Heart left ventricle (tissue), 16 donors: ENCODE measurements around the gene LDHD. TPM values are rescaled to one million over a fixed set of nuclear protein-coding genes. Genes with fewer than 3 reads are reported as not detected.

ENCODE experiments used
- ATAC-seq, 4 donors: fragments of 200-7000 bp; cut with Tn5 transposase; one replicate each; pipeline ENCODE4 v1.9.1; 2020 to 2022; ENCODE audit warnings: moderate library complexity in 4 of 4, mild to moderate bottlenecking in 3 of 4, moderate number of reproducible peaks in 1 of 4
- DNase-seq, 5 donors: peaks; one replicate each; pipeline ENCODE4 v3.0.0-alpha.2; 2020
- H3K27ac ChIP-seq, 12 donors: fragments of 200-600 bp; sonication (generic) in 4 of 12; one replicate each; pipeline versions ENCODE4 v1.5.0 to v1.8.0; 2016 to 2022; ENCODE audit warnings: mild to moderate bottlenecking in 2 of 12
- H3K27me3 ChIP-seq, 9 donors: fragments of 200-600 bp; sonication (generic) in 2 of 9; one replicate each; pipeline versions ENCODE4 v1.5.1 to v1.8.0; 2016 to 2022; ENCODE audit warnings: mild to moderate bottlenecking in 3 of 9
- H3K36me3 ChIP-seq, 9 donors: fragments of 200-600 bp; sonication (generic) in 2 of 9; one replicate each; pipeline versions ENCODE4 v1.5.0 to v1.8.0; 2018 to 2022; ENCODE audit warnings: mild to moderate bottlenecking in 2 of 9
- H3K4me1 ChIP-seq, 12 donors: fragments of 200-600 bp; sonication (generic) in 4 of 12; one replicate each; pipeline versions ENCODE4 v1.5.0 to v1.8.0; 2016 to 2022; ENCODE audit warnings: mild to moderate bottlenecking in 3 of 12
- H3K4me3 ChIP-seq, 12 donors: fragments of 200-600 bp; sonication (generic) in 4 of 12; one replicate each; pipeline versions ENCODE4 v1.5.0 to v1.8.0; 2017 to 2022; ENCODE audit warnings: mild to moderate bottlenecking in 9 of 12, moderate library complexity in 4 of 12
- H3K9me3 ChIP-seq, 12 donors: fragments of 200-600 bp; sonication (generic) in 4 of 12; one replicate each; pipeline versions ENCODE4 v1.5.0 to v1.8.0; 2016 to 2022; ENCODE audit warnings: mild to moderate bottlenecking in 1 of 12
- POLR2A ChIP-seq, 2 donors: fragments of 450-650 bp; IDR thresholded peaks; one replicate each; pipeline ENCODE4 v1.6.1; 2017; ENCODE audit warnings: antibody characterized with exemption in 2 of 2, mild to moderate bottlenecking in 2 of 2, moderate library complexity in 2 of 2
- WGBS, 4 donors: extraction: QIAGEN DNeasy Blood & Tissue Kit in 2 of 4; methylation state at CpG; one replicate each; pipeline versions ENCODE4 v1.1.5 to v1.1.7; 2013 to 2018; 5-methylcytosine and 5-hydroxymethylcytosine counted together
- intact Hi-C, 10 donors: fragments of 100-400 bp; cut with DNase I; formaldehyde crosslinking; loops; one replicate each; pipeline versions ENCODE4 v1.11.1 to v1.14.2; 2022
- polyA plus RNA-seq, 2 donors: library from polyadenylated mRNA; stranded (reverse); fragments of 200-250 nt; gene quantifications; one replicate each; pipeline ENCODE4 v1.2.3, GENCODE V29; 2013
- total RNA-seq, 9 donors: library from RNA; depleted of rRNA in 2 of 9; stranded (reverse); fragments of >200 nt in 2 of 9; fragmentation: NEBNext Ultra II Directional in 3 of 9; extraction: Animal tissue kit (Norgen Biotek cat#: 25700) in 3 of 9; gene quantifications; one replicate each; pipeline versions ENCODE4 v1.1.0 to v1.2.4, GENCODE V29; 2016 to 2023
- TF ChIP-seq, protein P1 (sequence below), 12 donors: fragments of 200-600 bp; sonication (generic) in 4 of 12; IDR thresholded peaks; one replicate each; pipeline versions ENCODE4 v1.5.0 to v1.8.0; 2018 to 2022; ENCODE audit warnings: antibody characterized with exemption in 12 of 12, mild to moderate bottlenecking in 5 of 12
- donor health status: ischemic (EF 13 %, LVEDD 7.1; RV severe dilation, severe dysfunction).
- donor health status: healthy with polysubstance abuse.
- donor health status: DM: no; HTN: yes; CAD: no.
- donor health status: DM: no; HTN: no; CAD: no.
- donor health status: ischemic (EF 25% LVEDD 6.9; RV normal size, moderate dysfunction).
- donor health status: ischemic (EF 25% LVEDD 5.7; RV mildly dilated, moderate dysfunction).
- donor health status: healthy.
- donor health status: DM: yes; HTN: yes; CAD: no.
- donor health status: ischemic (EF 35%, LVEDD 5.7; RV mildly dilated, moderate dysfunction).
- donor health status: nonischemic (EF 11% LVEDD 7.7; RV severe dilation, severe dysfunction).
- donor health status: DM: yes; HTN: yes; CAD: no.
- donor health status: PGD.
- donor health status: ischemic (EF 29% LVEDD 5.4; RV normal size, mild dysfunction).
- donor health status: nonischemic (EF 23%, LVEDD 6.1; RV moderate dilation, normal function).

Gene LDHD
- total and polyA plus RNA-seq, 11 donors = 49.0 to 185 (median 90.6) TPM

DNA sequence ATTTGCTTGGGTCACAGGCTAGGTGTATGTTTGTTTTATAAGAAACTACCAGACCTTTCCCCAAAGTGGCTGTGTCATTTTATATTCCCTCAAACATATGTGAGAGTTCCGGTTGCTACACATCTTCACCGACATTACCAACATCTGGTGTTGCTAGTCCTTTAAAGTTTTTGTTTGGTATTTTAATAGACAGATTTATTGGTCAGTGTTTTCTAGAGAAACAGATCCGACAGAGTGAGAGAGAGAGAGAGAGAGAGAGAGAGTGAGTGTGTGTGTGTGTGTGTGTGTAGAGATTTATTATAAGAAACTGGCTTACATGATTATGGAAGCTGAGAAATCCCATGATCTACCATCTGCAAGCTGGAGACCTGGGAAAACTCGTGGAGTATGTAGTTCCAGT, 31.0 kb downstream of the LDHD start:
- no peaks in the 10 kb centered on the region for H3K36me3 ChIP-seq
- H3K4me3 ChIP-seq = no peak overlapping the region
- H3K4me1 ChIP-seq = peaks cover 5 to 52% (median 36%) of the 10 kb centered on the region in 12 donors
- intact Hi-C loops = loop anchor here in 1 of 10 donors (5.0 kb wide), 1 partner anchor 33 kb away; no protein-coding TSS in a partner anchor
- H3K27me3 ChIP-seq = no peaks in the 10 kb centered on the region
- H3K27ac ChIP-seq = peak overlapping the region in 1 of 12 donors; percentile 70
- H3K9me3 ChIP-seq = no peaks in the 10 kb centered on the region
- TF ChIP-seq, protein P1, sequence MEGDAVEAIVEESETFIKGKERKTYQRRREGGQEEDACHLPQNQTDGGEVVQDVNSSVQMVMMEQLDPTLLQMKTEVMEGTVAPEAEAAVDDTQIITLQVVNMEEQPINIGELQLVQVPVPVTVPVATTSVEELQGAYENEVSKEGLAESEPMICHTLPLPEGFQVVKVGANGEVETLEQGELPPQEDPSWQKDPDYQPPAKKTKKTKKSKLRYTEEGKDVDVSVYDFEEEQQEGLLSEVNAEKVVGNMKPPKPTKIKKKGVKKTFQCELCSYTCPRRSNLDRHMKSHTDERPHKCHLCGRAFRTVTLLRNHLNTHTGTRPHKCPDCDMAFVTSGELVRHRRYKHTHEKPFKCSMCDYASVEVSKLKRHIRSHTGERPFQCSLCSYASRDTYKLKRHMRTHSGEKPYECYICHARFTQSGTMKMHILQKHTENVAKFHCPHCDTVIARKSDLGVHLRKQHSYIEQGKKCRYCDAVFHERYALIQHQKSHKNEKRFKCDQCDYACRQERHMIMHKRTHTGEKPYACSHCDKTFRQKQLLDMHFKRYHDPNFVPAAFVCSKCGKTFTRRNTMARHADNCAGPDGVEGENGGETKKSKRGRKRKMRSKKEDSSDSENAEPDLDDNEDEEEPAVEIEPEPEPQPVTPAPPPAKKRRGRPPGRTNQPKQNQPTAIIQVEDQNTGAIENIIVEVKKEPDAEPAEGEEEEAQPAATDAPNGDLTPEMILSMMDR (IDR thresholded peaks at IDR 0.05) = no peak
- no peak for TF ChIP-seq POLR2A (IDR thresholded peaks at IDR 0.05)
- ATAC-seq = no peak
- DNase-seq = no peak
- WGBS, 4 donors = 96 to 98% (median 97%) methylated on average over 4 of the region's 4 CpGs

DNA sequence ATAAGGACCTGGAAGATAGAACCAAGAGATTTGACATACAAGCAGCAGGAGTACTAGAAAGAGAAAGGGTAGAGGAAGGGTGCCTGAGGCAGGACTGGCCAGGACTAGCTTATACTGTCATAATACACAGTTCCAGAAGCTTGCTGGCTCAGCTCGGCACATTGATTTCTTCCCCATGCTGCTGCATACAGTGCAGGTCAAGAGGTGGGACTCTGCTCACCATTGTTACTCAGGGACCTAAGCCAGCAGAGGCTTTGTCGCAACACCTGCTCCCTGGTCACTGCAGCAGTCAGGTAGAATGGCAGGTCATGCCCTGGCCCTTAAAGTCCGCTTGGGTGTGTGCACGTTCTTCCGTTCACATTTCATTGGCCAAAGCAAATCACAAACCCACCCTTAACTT, 32.8 kb downstream of the LDHD start:
- intact Hi-C loops = no loop called here
- H3K4me3 ChIP-seq = no peak overlapping the region
- 90 to 95% (median 92%) methylated on average over 5 of the region's 5 CpGs for WGBS, 4 donors
- no peak for TF ChIP-seq POLR2A (IDR thresholded peaks at IDR 0.05)
- TF ChIP-seq, protein P1 (IDR thresholded peaks at IDR 0.05) = no peak
- no peaks in the 10 kb centered on the region for H3K27me3 ChIP-seq
- no peak overlapping the region for H3K27ac ChIP-seq
- ATAC-seq (no peak), DNase-seq (no peak)
- H3K36me3 ChIP-seq = no peaks in the 10 kb centered on the region
- no peaks in the 10 kb centered on the region for H3K9me3 ChIP-seq
- peaks cover 5 to 57% (median 33%) of the 10 kb centered on the region in 12 donors for H3K4me1 ChIP-seq

DNA sequence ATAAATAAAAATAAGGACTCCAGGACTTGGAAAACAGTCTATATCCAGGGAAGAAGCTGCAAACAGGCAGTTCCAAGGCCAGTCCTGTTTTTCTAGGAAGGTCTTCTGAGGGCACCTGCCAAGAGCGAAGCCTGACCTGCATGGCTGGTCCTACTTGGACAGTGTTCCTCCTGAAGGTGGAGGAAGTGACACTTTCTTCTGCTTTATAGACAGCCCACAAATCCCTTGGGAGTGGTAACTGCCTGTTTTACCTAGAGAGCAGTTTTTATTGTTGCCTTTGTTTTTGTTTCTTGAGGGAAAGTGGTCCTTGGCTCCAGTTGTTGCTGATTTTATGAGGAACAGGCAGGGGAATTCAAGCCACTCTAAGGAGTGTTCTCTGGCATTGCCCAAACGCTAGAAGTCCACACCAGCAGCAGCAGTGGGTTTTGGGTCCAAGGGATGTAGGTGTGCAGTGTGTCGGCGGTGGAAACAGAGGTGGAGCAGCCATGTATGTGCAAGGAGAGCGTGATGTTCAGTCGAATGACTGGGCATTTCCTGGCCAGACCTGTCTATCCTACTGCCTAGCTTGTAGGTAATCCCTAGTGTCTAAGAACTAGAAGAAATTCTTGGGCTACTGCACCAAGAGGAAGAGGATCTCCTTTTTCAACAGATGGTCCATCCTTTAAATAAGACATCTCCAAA, 35.3 kb downstream of the LDHD start:
- TF ChIP-seq POLR2A (IDR thresholded peaks at IDR 0.05) = no peak
- TF ChIP-seq, protein P1 (IDR thresholded peaks at IDR 0.05) = no peak
- no peak overlapping the region for H3K27ac ChIP-seq
- DNase-seq = no peak
- H3K9me3 ChIP-seq = peaks cover 0 to 3% (median 0%) of the 10 kb centered on the region in 12 donors
- H3K4me1 ChIP-seq = peaks cover 0 to 38% (median 12%) of the 10 kb centered on the region in 12 donors
- H3K36me3 ChIP-seq = no peaks in the 10 kb centered on the region
- H3K4me3 ChIP-seq = no peak overlapping the region
- ATAC-seq = no peak
- 80 to 85% (median 83%) methylated on average over 6 of the region's 6 CpGs for WGBS, 4 donors
- intact Hi-C loops = no loop called here
- H3K27me3 ChIP-seq = no peaks in the 10 kb centered on the region

DNA sequence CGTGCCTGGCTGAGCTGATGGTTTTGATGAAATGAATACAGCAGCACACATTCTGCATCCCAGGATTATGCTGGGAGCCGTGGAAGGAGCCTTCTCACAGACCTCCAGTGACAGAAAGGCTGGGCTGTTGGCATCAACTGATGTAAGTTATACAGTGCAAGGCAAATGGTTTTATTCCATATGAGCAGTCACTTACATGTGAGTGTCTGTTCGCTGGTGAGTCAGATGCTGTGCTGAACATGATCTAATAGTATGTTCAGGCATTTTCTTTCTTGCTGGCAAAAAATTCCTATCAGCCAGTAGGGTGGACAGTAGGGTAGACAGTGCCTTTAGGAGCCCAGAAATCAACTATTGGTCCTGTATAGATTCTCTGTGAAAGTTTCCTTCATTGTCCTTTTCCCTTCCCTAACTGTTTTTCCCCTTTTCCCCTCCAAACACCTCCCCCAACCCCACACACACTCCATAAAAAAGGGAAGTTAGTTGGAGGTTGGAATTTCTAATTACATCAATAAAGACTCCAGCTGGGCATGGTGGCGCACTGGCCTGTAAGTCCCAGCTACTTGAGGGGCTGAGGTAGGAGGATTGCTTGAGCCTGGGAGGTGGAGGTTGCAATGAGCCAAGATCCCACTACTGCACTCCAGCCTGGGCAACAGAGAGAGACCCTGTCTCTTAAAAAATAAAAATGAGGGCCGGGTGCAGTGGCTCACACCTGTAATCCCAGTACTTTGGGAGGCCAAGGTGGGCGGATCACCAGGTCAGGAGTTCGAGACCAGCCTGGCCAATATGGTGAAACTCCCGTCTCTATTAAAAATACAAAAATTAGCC, 36.2 kb downstream of the LDHD start:
- Histone ChIP-seq H3K9me3 (peaks cover 0 to 3% (median 0%) of the 10 kb centered on the region in 12 donors), H3K27ac (no peak overlapping the region), H3K27me3 (no peaks in the 10 kb centered on the region), H3K36me3 (no peaks in the 10 kb centered on the region), H3K4me1 (peaks cover 0 to 46% (median 16%) of the 10 kb centered on the region in 12 donors), H3K4me3 (no peak overlapping the region)
- 95 to 96% (median 95%) methylated on average over 8 of the region's 8 CpGs for WGBS, 4 donors
- TF ChIP-seq POLR2A (IDR thresholded peaks at IDR 0.05) = no peak
- TF ChIP-seq, protein P1 (IDR thresholded peaks at IDR 0.05) = no peak
- no peak for DNase-seq
- intact Hi-C loops = no loop called here
- no peak for ATAC-seq
